ENCODE results near the gene ELOF1. TPM values are rescaled to one million over a fixed set of nuclear protein-coding genes. Genes with fewer than 3 reads are reported as not detected.

Gene ELOF1
- total and polyA plus RNA-seq, 2 experiments from 2014 or later = 45.3 to 98.6 TPM

DNA sequence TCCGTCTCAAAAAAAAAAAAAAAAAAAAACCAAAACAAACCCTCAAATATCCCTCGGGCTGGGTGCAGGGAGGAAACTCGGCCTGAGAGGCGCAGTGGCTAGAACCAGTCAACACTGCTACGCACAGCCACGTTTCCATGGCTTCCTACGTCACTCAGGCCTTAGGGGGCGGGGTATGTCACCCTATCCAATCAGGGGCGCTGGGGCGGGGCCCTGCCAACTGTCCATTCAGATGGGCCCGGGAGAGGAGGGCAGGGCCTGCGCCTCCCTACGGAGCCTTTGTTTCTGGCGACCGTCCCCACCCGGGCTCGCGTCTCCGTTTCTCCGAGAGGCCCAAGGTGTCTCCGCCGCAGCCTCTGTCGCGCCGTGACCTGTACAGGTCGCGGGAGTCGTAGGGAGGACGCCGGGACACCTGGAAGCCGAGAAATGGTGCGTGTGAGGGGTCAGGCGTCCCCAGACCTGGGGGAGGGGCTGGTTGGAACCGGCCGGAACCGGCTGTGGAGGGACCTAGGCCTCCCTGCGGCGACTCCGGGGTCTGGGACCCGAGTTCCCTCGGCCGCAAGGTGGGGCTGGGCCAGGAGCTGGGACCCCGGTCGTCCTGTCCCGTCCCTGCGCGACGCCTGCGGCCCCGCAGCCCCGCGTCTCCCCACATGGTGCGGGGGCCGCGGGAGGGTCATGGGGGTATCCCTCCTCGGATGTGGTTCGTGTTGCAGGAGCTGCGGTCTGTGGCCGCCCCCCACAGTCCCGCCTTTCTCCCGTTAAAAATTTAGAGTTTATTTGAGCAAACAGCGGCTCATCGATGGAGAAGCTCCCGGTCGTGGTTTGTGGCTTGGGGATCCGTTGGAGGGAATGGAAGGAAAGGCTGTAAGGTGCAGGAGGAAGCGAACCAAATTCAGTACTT, 38.4 kb upstream of the ELOF1 start, which contains the start of gene ZNF627:
ZNF627 (plus strand) TSS at position 282 of the 901 bp plus-strand sequence; CDS start at position 427, 145 bp downstream.
- H3K27ac ChIP-seq = peak within 1 kb of the TSS; percentile 99
- H3K27me3 ChIP-seq = no peaks in the 10 kb centered on the region
- no peaks in the 10 kb centered on the region for H3K36me3 ChIP-seq
- peaks cover 6% of the 10 kb centered on the region for H3K4me1 ChIP-seq (ENCODE audit: low read depth)
- H3K4me3 ChIP-seq = peak within 1 kb of the TSS; percentile 84
- DNase-seq (ENCODE audit: low read depth in 1 of 2, low spot score in 1 of 2) = peak; percentile 99
- no peaks in the 10 kb centered on the region for H3K9me3 ChIP-seq (ENCODE audit: low read depth)
- TF ChIP-seq, protein P1, sequence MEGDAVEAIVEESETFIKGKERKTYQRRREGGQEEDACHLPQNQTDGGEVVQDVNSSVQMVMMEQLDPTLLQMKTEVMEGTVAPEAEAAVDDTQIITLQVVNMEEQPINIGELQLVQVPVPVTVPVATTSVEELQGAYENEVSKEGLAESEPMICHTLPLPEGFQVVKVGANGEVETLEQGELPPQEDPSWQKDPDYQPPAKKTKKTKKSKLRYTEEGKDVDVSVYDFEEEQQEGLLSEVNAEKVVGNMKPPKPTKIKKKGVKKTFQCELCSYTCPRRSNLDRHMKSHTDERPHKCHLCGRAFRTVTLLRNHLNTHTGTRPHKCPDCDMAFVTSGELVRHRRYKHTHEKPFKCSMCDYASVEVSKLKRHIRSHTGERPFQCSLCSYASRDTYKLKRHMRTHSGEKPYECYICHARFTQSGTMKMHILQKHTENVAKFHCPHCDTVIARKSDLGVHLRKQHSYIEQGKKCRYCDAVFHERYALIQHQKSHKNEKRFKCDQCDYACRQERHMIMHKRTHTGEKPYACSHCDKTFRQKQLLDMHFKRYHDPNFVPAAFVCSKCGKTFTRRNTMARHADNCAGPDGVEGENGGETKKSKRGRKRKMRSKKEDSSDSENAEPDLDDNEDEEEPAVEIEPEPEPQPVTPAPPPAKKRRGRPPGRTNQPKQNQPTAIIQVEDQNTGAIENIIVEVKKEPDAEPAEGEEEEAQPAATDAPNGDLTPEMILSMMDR (IDR thresholded peaks at IDR 0.05; ENCODE audit: low read depth, low read length) = peak; percentile 12

DNA sequence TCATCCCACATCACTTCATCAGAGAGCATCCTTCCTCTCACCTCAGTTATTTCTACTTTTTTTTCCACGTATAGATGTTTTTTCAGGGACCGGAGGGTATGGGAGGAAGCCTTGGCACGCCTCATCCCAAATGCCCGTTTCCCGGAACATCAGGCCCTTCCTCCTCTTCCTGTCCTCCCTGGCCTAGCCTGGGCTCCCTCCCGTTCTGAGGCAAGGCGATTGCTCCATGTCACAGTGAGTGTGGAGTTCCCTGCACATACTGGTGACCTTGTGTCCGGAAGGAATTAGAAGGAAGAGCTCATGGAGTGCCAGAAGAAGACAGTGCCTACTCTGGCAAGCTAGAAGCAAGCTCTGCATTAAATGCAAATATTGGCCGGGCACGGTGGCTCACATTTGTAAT, 37.1 kb upstream of the ELOF1 start:
- H3K27ac ChIP-seq = no peak overlapping the region

DNA sequence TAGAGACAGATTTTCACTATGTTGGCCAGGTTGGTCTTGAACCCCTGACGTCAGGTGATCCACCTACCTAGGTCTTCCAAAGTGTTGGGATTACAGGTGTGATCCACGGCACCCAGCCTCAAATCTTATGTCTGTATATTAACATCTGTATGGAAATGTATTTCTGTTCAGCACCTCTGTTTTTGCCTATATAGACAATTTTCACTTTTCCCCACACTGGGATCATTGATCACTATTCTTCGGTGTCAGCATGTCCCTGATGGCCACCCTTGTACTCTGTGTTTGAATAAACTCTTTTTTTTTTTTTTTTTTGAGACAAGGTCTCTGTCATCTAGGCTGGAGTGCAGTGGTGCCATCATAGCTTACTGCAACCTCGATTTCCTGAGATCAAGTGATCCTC, 35.1 kb upstream of the ELOF1 start:
- TF ChIP-seq, protein P1 (IDR thresholded peaks at IDR 0.05; ENCODE audit: low read depth, low read length) = no peak
- H3K27me3 ChIP-seq = no peaks in the 10 kb centered on the region
- no peak overlapping the region for H3K27ac ChIP-seq
- no peak overlapping the region for H3K4me3 ChIP-seq
- no peak for DNase-seq (ENCODE audit: low read depth in 1 of 2, low spot score in 1 of 2)
- H3K9me3 ChIP-seq (ENCODE audit: low read depth) = no peaks in the 10 kb centered on the region
- H3K4me1 ChIP-seq (ENCODE audit: low read depth) = peaks cover 6% of the 10 kb centered on the region
- no peaks in the 10 kb centered on the region for H3K36me3 ChIP-seq

More for the DNA sequence above, 37.1 kb upstream of the ELOF1 start:
- TF ChIP-seq, protein P1 (IDR thresholded peaks at IDR 0.05; ENCODE audit: low read depth, low read length) = no peak
- Histone ChIP-seq H3K4me1 (ENCODE audit: low read depth) (peaks cover 6% of the 10 kb centered on the region), H3K4me3 (no peak overlapping the region), H3K9me3 (ENCODE audit: low read depth) (no peaks in the 10 kb centered on the region), H3K27me3 (no peaks in the 10 kb centered on the region), H3K36me3 (no peaks in the 10 kb centered on the region)
- no peak for DNase-seq (ENCODE audit: low read depth in 1 of 2, low spot score in 1 of 2)

DNA sequence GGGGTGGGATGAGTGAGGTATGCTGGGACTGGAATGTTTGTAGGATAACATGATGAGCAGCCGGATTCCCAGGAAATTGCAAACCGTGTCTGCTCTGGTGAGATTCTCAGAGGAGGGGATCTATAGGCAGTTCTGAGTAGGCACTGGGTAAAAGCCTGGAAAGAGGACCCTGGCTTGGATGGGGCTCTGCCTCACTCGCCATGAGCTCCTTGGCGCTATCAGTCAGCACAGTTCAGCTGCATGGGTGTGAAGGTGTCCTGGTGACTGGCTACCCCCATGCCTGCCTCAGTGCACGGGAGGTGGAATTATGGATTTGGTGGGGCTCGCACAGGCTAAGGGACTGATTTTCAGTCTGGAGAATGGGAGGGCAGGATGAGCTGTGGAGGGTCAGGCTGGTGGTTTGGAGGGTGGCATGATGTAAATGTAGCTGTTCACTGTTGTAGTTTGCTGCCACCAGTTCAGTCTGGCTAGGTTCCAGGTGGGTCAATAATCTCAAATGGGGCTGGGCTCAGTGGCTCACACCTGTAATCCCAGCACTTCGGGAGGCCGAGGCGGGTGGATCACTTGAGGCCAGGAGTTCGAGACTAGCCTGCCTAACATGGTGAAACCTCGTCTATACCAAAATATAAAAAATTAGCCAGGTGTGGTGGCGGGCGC, 29.1 kb upstream of the ELOF1 start:
- no peak for DNase-seq (ENCODE audit: low read depth in 1 of 2, low spot score in 1 of 2)
- Histone ChIP-seq H3K27me3 (no peaks in the 10 kb centered on the region), H3K4me3 (no peak overlapping the region), H3K9me3 (ENCODE audit: low read depth) (no peaks in the 10 kb centered on the region), H3K4me1 (ENCODE audit: low read depth) (no peaks in the 10 kb centered on the region), H3K36me3 (no peaks in the 10 kb centered on the region), H3K27ac (no peak overlapping the region)
- TF ChIP-seq, protein P1 (IDR thresholded peaks at IDR 0.05; ENCODE audit: low read depth, low read length) = no peak

DNA sequence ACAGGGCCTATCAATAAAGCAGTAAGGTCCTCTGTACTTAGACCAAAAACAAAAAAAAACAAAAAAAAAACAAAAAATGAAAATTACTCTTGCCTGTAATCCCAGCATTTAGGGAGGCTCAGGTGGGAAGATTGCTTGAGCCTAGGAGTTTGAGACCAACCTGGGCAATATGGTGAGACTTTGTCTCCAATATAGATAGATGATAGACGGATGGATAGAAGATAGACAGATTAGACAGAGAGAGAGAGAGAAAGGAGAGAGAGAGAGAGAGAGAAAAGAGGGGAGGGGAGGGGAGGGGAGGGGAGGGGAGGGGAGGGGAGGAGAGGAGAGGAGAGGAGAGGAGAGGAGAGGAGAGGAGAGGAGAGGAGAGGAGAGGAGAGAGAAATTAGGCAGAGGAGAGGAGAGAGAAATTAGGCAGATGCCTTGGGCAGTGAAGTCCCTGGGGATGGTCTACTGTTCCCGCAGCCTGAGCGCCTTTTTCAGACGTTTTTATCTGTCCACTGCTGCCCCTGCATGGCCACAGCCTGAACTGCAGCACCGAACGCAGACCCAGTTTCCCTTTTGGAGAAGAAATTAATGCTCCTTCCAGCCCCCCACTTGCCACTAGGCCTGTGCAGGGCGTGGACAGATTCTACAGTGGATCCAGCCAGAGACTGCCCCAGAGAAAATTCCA, 28.4 kb upstream of the ELOF1 start:
- no peaks in the 10 kb centered on the region for H3K4me1 ChIP-seq (ENCODE audit: low read depth)
- no peaks in the 10 kb centered on the region for H3K36me3 ChIP-seq
- peak; percentile 73 to 78 for DNase-seq (ENCODE audit: low read depth in 1 of 2, low spot score in 1 of 2)
- no peaks in the 10 kb centered on the region for H3K9me3 ChIP-seq (ENCODE audit: low read depth)
- H3K4me3 ChIP-seq = no peak overlapping the region
- TF ChIP-seq, protein P1 (IDR thresholded peaks at IDR 0.05; ENCODE audit: low read depth, low read length) = peak; percentile 88
- H3K27ac ChIP-seq = no peak overlapping the region
- no peaks in the 10 kb centered on the region for H3K27me3 ChIP-seq
